HEK293 (cell line): ENCODE data around the gene PJA2.
A peak's percentile ranks its signal among the peaks of the same experiment; 100 is the strongest.
"Not testable (repeated sequence)": the region's sequence is repeated elsewhere in the genome, so short reads cannot be mapped to it uniquely, and the experiment has no call there.

Experiments used
- CTCF ChIA-PET: fragments of 350-600 bp; formaldehyde crosslinking; extraction: SDS; loops from one replicate; lab custom pipeline; 2021; ENCODE audit warnings: antibody characterized with exemption; lab: Yijun Ruan, JAX
- POLR2A ChIA-PET: fragments of 300-600 bp; formaldehyde crosslinking; extraction: SDS; loops from one replicate; lab custom pipeline; 2020; ENCODE audit warnings: antibody characterized with exemption, inconsistent platforms; lab: Yijun Ruan, JAX
- H3K27ac ChIP-seq: fragments of 200-500 bp; sonication (Bioruptor generic); 2 replicates; pipeline ENCODE4 v1.5.1; 2014; ENCODE audit warnings: low read depth, low read length, control low read depth, inconsistent platforms; ENCODE audit errors: extremely low read depth
- H3K36me3 ChIP-seq, 2 experiments: fragments of 200-500 bp in 1 of 2; sonication (Bioruptor generic) in 1 of 2; 1 replicate in 1 of 2; 2 replicates in 1 of 2; pipeline ENCODE4 v1.5.1; 2014 to 2017; ENCODE audit warnings: inconsistent platforms in 2 of 2, low read length in 2 of 2; ENCODE audit not compliant: control insufficient read depth in 2 of 2, insufficient read depth in 1 of 2
- H3K4me1 ChIP-seq: fragments of 200-500 bp; sonication (Bioruptor generic); 2 replicates; pipeline ENCODE4 v1.5.1; 2014; ENCODE audit warnings: mild to moderate bottlenecking, low read length, inconsistent platforms; ENCODE audit not compliant: control insufficient read depth, insufficient read depth
- H3K4me3 ChIP-seq: 2 replicates; pipeline ENCODE4 v1.5.1; 2011; ENCODE audit warnings: low read depth, mild to moderate bottlenecking, control low read depth, low read length, moderate library complexity
- H3K9me3 ChIP-seq: fragments of 200-500 bp; sonication (Bioruptor generic); 2 replicates; pipeline ENCODE4 v1.5.1; 2014; ENCODE audit warnings: low read depth, low read length, inconsistent platforms; ENCODE audit not compliant: control insufficient read depth, insufficient read depth
- GLI4 ChIP-seq: fragments of 450-650 bp; formaldehyde crosslinking; IDR thresholded peaks from 2 replicates; pipeline ENCODE4 v1.5.1; 2016; ENCODE audit warnings: missing biosample characterization, missing genetic modification characterization
- HOXC10 ChIP-seq: sonication (generic); formaldehyde crosslinking; IDR thresholded peaks from 2 replicates; pipeline ENCODE4 v1.8.1; 2023; ENCODE audit warnings: mild to moderate bottlenecking, missing genetic modification reagents
- MEIS1 ChIP-seq: sonication (generic); formaldehyde crosslinking; IDR thresholded peaks from 2 replicates; pipeline ENCODE4 v1.8.1; 2022; ENCODE audit warnings: missing genetic modification reagents, mild to moderate bottlenecking, borderline replicate concordance
- RBAK ChIP-seq: fragments of 450-650 bp; formaldehyde crosslinking; IDR thresholded peaks from 2 replicates; pipeline ENCODE4 v1.5.1; 2016; ENCODE audit warnings: missing biosample characterization, missing genetic modification characterization
- SP3 ChIP-seq: fragments of 450-650 bp; formaldehyde crosslinking; IDR thresholded peaks from 2 replicates; pipeline ENCODE4 v1.5.1; 2016; ENCODE audit warnings: missing biosample characterization, missing genetic modification characterization
- YY1 ChIP-seq: fragments of 450-650 bp; formaldehyde crosslinking; IDR thresholded peaks from 2 replicates; pipeline ENCODE4 v1.5.1; 2018; ENCODE audit warnings: missing biosample characterization, missing genetic modification characterization
- ZBTB21 ChIP-seq: fragments of 450-650 bp; formaldehyde crosslinking; IDR thresholded peaks from 2 replicates; pipeline ENCODE4 v1.5.1; 2017; ENCODE audit warnings: missing biosample characterization, missing genetic modification characterization
- ZNF138 ChIP-seq: fragments of 450-650 bp; formaldehyde crosslinking; IDR thresholded peaks from 2 replicates; pipeline ENCODE4 v1.5.1; 2016; ENCODE audit warnings: missing biosample characterization, missing genetic modification characterization, borderline replicate concordance
- ZNF2 ChIP-seq: fragments of 450-650 bp; formaldehyde crosslinking; IDR thresholded peaks from 2 replicates; pipeline ENCODE4 v1.5.1; 2016; ENCODE audit warnings: missing biosample characterization, missing genetic modification characterization
- ZNF214 ChIP-seq: fragments of 450-650 bp; formaldehyde crosslinking; IDR thresholded peaks from 2 replicates; pipeline ENCODE4 v1.5.1; 2017; ENCODE audit warnings: missing biosample characterization, mild to moderate bottlenecking, missing genetic modification characterization, borderline replicate concordance
- ZNF221 ChIP-seq: fragments of 450-650 bp; formaldehyde crosslinking; IDR thresholded peaks from 2 replicates; pipeline ENCODE4 v1.5.1; 2017; ENCODE audit warnings: missing biosample characterization, missing genetic modification characterization, borderline replicate concordance
- ZNF23 ChIP-seq: fragments of 450-650 bp; formaldehyde crosslinking; IDR thresholded peaks from 2 replicates; pipeline ENCODE4 v1.5.1; 2016; ENCODE audit warnings: missing biosample characterization, missing genetic modification characterization, borderline replicate concordance
- ZNF37A ChIP-seq: fragments of 450-650 bp; IDR thresholded peaks from 2 replicates; pipeline ENCODE4 v1.5.1; 2018; ENCODE audit warnings: missing biosample characterization, missing genetic modification characterization
- ZNF510 ChIP-seq: fragments of 450-650 bp; formaldehyde crosslinking; IDR thresholded peaks from 2 replicates; pipeline ENCODE4 v1.5.1; 2018; ENCODE audit warnings: mild to moderate bottlenecking, missing genetic modification characterization, missing biosample characterization; ENCODE audit not compliant: insufficient replicate concordance
- ZNF596 ChIP-seq: fragments of 450-650 bp; IDR thresholded peaks from 2 replicates; pipeline ENCODE4 v1.5.0; 2018; ENCODE audit warnings: missing biosample characterization, mild to moderate bottlenecking, missing genetic modification characterization, moderate library complexity
- ZNF621 ChIP-seq: fragments of 450-650 bp; formaldehyde crosslinking; IDR thresholded peaks from 2 replicates; pipeline ENCODE4 v1.5.1; 2017; ENCODE audit warnings: missing biosample characterization, missing genetic modification characterization
- ZNF629 ChIP-seq: fragments of 450-650 bp; formaldehyde crosslinking; IDR thresholded peaks from 2 replicates; pipeline ENCODE4 v1.5.1; 2017; ENCODE audit warnings: missing biosample characterization, missing genetic modification characterization
- ZNF654 ChIP-seq: fragments of 450-650 bp; formaldehyde crosslinking; IDR thresholded peaks from 2 replicates; pipeline ENCODE4 v1.5.1; 2016; ENCODE audit warnings: low read depth, missing biosample characterization, missing genetic modification characterization
- ZNF776 ChIP-seq: fragments of 450-650 bp; formaldehyde crosslinking; IDR thresholded peaks from 2 replicates; pipeline ENCODE4 v1.5.0; 2017; ENCODE audit warnings: missing biosample characterization, missing genetic modification characterization, borderline replicate concordance
- ZSCAN30 ChIP-seq: fragments of 450-650 bp; IDR thresholded peaks from 2 replicates; pipeline ENCODE4 v1.5.1; 2018; ENCODE audit warnings: missing biosample characterization, mild to moderate bottlenecking, missing genetic modification characterization, moderate library complexity
- TF ChIP-seq, protein P1 (sequence below): fragments of 450-650 bp; formaldehyde crosslinking; IDR thresholded peaks from 2 replicates; pipeline ENCODE4 v1.5.1; 2016; ENCODE audit warnings: missing biosample characterization, missing genetic modification characterization
- TF ChIP-seq, protein P2 (sequence below): fragments of 450-650 bp; formaldehyde crosslinking; IDR thresholded peaks from 2 replicates; pipeline ENCODE4; 2016; ENCODE audit warnings: missing biosample characterization, missing genetic modification characterization
- TF ChIP-seq, protein P3 (sequence below): fragments of 450-650 bp; formaldehyde crosslinking; IDR thresholded peaks from 2 replicates; pipeline ENCODE4 v1.5.1; 2016; ENCODE audit warnings: missing biosample characterization, missing genetic modification characterization
- TF ChIP-seq, protein P4 (sequence below): fragments of 450-650 bp; formaldehyde crosslinking; conservative IDR thresholded peaks from 2 replicates; pipeline ENCODE4 v1.5.1; 2016; ENCODE audit warnings: low read depth, missing biosample characterization, missing genetic modification characterization

PJA2 gene

DNA sequence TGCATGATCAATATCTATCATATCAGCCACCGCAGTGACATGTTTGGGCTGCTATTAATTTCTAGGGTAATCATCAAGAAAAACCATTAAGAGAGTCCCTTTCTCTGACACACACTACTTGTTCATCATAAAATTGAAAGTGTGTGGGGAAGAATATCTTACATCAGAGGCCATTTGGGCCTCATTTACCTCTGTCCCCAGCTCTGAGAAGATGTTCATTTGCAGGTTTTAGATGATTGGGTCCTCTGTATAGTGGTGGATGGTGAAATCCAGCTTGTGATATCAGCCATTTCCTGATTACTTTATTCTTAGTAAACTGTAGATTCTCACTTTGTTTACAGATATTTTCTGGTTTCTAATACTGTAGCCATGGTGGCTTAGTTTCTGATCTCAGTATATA is 29.8 kb upstream of the PJA2 start:
- CTCF ChIA-PET: interaction anchor here (0.7 kb wide), 1 partner anchor 457 kb away, joined by 4 read pairs; no protein-coding TSS in a partner anchor
- POLR2A ChIA-PET: no interaction called here
- TF ChIP-seq GLI4 (tag by site-specific recombination) (no peak), ZNF776 (tag by site-specific recombination) (no peak), ZNF2 (tag by site-specific recombination) (no peak), ZSCAN30 (tag by site-specific recombination) (no peak), ZNF596 (tag by site-specific recombination) (no peak), RBAK (tag by site-specific recombination) (no peak)
- TF ChIP-seq, protein P1, sequence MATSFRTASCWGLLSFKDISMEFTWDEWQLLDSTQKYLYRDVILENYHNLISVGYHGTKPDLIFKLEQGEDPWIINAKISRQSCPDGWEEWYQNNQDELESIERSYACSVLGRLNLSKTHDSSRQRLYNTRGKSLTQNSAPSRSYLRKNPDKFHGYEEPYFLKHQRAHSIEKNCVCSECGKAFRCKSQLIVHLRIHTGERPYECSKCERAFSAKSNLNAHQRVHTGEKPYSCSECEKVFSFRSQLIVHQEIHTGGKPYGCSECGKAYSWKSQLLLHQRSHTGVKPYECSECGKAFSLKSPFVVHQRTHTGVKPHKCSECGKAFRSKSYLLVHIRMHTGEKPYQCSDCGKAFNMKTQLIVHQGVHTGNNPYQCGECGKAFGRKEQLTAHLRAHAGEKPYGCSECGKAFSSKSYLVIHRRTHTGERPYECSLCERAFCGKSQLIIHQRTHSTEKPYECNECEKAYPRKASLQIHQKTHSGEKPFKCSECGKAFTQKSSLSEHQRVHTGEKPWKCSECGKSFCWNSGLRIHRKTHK (tag by site-specific recombination): no peak
- no peaks in the 10 kb centered on the region for H3K4me1 ChIP-seq
- no peak overlapping the region for H3K4me3 ChIP-seq
- no peaks in the 10 kb centered on the region for H3K9me3 ChIP-seq
- no peaks in the 10 kb centered on the region for H3K36me3 ChIP-seq
- no peak overlapping the region for H3K27ac ChIP-seq

DNA sequence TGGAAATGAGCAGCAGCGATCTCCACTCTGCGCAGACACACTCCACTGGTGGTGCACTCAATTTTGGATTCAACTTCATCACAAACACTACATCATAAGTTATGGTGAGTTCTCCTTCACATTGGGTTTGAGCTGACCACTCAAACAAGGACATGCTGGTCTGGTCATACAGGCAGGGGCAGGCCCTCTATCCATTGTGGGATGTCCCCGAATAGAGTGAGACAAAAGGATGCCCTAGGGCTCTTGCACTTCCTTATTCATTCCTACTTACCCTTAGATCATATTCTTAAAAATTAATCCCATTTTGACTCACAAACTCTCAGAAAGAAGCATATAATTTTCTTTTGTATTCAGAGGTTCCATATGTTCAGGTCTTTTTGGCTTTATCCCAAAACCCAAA is 16.3 kb upstream of the PJA2 start:
- H3K9me3 ChIP-seq: no peaks in the 10 kb centered on the region
- TF ChIP-seq ZNF221 (tag by site-specific recombination) (no peak), YY1 (tag by site-specific recombination) (no peak), ZNF621 (tag by site-specific recombination) (no peak), ZNF37A (tag by site-specific recombination) (no peak), ZNF654 (tag by site-specific recombination) (no peak), MEIS1 (CRISPR knock-in tag) (no peak), ZNF510 (tag by site-specific recombination) (no peak), ZNF23 (tag by site-specific recombination) (no peak), HOXC10 (CRISPR knock-in tag) (no peak)
- TF ChIP-seq, protein P2, sequence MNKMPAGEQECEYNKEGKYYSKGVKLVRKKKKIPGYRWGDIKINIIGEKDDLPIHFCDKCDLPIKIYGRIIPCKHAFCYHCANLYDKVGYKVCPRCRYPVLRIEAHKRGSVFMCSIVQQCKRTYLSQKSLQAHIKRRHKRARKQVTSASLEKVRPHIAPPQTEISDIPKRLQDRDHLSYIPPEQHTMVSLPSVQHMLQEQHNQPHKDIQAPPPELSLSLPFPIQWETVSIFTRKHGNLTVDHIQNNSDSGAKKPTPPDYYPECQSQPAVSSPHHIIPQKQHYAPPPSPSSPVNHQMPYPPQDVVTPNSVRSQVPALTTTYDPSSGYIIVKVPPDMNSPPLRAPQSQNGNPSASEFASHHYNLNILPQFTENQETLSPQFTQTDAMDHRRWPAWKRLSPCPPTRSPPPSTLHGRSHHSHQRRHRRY (tag by site-specific recombination): no peak
- TF ChIP-seq, protein P3, sequence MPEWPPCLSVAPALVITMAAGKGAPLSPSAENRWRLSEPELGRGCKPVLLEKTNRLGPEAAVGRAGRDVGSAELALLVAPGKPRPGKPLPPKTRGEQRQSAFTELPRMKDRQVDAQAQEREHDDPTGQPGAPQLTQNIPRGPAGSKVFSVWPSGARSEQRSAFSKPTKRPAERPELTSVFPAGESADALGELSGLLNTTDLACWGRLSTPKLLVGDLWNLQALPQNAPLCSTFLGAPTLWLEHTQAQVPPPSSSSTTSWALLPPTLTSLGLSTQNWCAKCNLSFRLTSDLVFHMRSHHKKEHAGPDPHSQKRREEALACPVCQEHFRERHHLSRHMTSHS (tag by site-specific recombination): no peak
- TF ChIP-seq, protein P1 (tag by site-specific recombination): no peak
- TF ChIP-seq, all 188 proteins: peak for 0
- POLR2A ChIA-PET: no interaction called here

GRCh38 chr5:109425521-109425920 is 15.7 kb upstream of the PJA2 start:
- H3K27ac ChIP-seq, H3K4me3 ChIP-seq, POLR2A ChIA-PET, H3K36me3 ChIP-seq, H3K9me3 ChIP-seq, H3K4me1 ChIP-seq, CTCF ChIA-PET: not testable (repeated sequence)
- TF ChIP-seq ZNF629 (tag by site-specific recombination): peak; percentile 51; the same call in 1 of the 2 replicates
- peak; percentile 22; the same call in 1 of the 2 replicates for TF ChIP-seq SP3
- TF ChIP-seq ZBTB21: peak; percentile 72
- peak; percentile 27; the same call in 1 of the 2 replicates for TF ChIP-seq ZNF214
- TF ChIP-seq ZNF138 (tag by site-specific recombination): peak; percentile 70; the same call in 1 of the 2 replicates
- TF ChIP-seq, protein P4, sequence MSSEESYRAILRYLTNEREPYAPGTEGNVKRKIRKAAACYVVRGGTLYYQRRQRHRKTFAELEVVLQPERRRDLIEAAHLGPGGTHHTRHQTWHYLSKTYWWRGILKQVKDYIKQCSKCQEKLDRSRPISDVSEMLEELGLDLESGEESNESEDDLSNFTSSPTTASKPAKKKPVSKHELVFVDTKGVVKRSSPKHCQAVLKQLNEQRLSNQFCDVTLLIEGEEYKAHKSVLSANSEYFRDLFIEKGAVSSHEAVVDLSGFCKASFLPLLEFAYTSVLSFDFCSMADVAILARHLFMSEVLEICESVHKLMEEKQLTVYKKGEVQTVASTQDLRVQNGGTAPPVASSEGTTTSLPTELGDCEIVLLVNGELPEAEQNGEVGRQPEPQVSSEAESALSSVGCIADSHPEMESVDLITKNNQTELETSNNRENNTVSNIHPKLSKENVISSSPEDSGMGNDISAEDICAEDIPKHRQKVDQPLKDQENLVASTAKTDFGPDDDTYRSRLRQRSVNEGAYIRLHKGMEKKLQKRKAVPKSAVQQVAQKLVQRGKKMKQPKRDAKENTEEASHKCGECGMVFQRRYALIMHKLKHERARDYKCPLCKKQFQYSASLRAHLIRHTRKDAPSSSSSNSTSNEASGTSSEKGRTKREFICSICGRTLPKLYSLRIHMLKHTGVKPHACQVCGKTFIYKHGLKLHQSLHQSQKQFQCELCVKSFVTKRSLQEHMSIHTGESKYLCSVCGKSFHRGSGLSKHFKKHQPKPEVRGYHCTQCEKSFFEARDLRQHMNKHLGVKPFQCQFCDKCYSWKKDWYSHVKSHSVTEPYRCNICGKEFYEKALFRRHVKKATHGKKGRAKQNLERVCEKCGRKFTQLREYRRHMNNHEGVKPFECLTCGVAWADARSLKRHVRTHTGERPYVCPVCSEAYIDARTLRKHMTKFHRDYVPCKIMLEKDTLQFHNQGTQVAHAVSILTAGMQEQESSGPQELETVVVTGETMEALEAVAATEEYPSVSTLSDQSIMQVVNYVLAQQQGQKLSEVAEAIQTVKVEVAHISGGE (tag by site-specific recombination): peak; percentile 84
- TF ChIP-seq ZNF654 (tag by site-specific recombination): peak; percentile 61

More for the DNA sequence above, 16.3 kb upstream of the PJA2 start:
- no peak overlapping the region for H3K27ac ChIP-seq
- no peaks in the 10 kb centered on the region for H3K36me3 ChIP-seq
- CTCF ChIA-PET: no interaction called here
- H3K4me1 ChIP-seq: no peaks in the 10 kb centered on the region
- H3K4me3 ChIP-seq: no peak overlapping the region
